IMR-90 (cell line): ENCODE measurements around the gene EIF4G3. TPM values are rescaled to one million over a fixed set of nuclear protein-coding genes. Genes with fewer than 3 reads are reported as not detected.

Experiments
- CTCF ChIP-seq: conservative IDR thresholded peaks from 2 replicates; pipeline ENCODE4 v1.5.1; 2012; ENCODE audit warnings: mild to moderate bottlenecking, low read depth, low read length, improper control_type of control experiment
- MXI1 ChIP-seq: IDR thresholded peaks from 2 replicates; pipeline ENCODE4 v1.6.1; 2012; ENCODE audit warnings: low read depth, mild to moderate bottlenecking, low read length, moderate library complexity, borderline replicate concordance
- RCOR1 ChIP-seq: IDR thresholded peaks from 2 replicates; pipeline ENCODE4 v1.6.1; 2012; ENCODE audit warnings: mild to moderate bottlenecking, low read length, improper control_type of control experiment; ENCODE audit not compliant: insufficient replicate concordance
- polyA plus RNA-seq, 3 experiments: library from polyadenylated mRNA; depleted of rRNA; stranded (reverse); fragments of >200 nt; gene quantifications; 2 replicates each; pipeline ENCODE4 v1.2.3, GENCODE V29; 2012; ENCODE audit warnings: low replicate concordance in 1 of 3
- total RNA-seq: library from RNA; depleted of rRNA; stranded (reverse); fragments of >200 nt; gene quantifications from 2 replicates; pipeline ENCODE4 v1.2.3, GENCODE V29; 2012

Gene EIF4G3
- total and polyA plus RNA-seq, 2 of the 4 experiments (the other 2 are of a cell fraction), result 25.8 to 49.2 TPM

GRCh38 chr1:20787029-20787839, 389.5 kb downstream of the EIF4G3 start, which contains the start of gene HP1BP3 (continued):
- TF ChIP-seq CTCF (no peak), RCOR1 (no peak), MXI1 (peak; percentile 27; the same call in 1 of the 2 replicates)
